Neural cell (in vitro differentiated cells): ENCODE data around the gene PXMP2. TPM values are rescaled to one million over a fixed set of nuclear protein-coding genes. Genes with fewer than 3 reads are reported as not detected.

Source experiments
- H2AFZ ChIP-seq: fragments of 200-600, 300-800 bp; sonication (generic), shearing (Covaris generic); 2 replicates; pipeline ENCODE4 v1.6.0; 2014; ENCODE audit warnings: low read depth, mild to moderate bottlenecking, antibody characterized with exemption, low read length, moderate library complexity
- H3F3A ChIP-seq: fragments of 200-600 bp; shearing (Covaris generic); 2 replicates; pipeline ENCODE4 v1.6.1; 2016; ENCODE audit warnings: mild to moderate bottlenecking, moderate library complexity, mixed read lengths, antibody characterized with exemption, low read length; ENCODE audit not compliant: insufficient read depth, poor library complexity, severe bottlenecking
- H3K27ac ChIP-seq: fragments of 200-600, 300-800 bp; sonication (generic), shearing (Covaris generic); 2 replicates; pipeline ENCODE4 v1.5.1; 2014; ENCODE audit warnings: mild to moderate bottlenecking, low read length, moderate library complexity
- H3K27me3 ChIP-seq: fragments of 300-800, 200-600 bp; sonication (generic), shearing (Covaris generic); 2 replicates; pipeline ENCODE4 v1.6.0; 2014; ENCODE audit warnings: mild to moderate bottlenecking, low read depth, low read length, moderate library complexity; ENCODE audit not compliant: insufficient read depth
- H3K36me3 ChIP-seq: fragments of 300-800, 200-600 bp; sonication (generic), shearing (Covaris generic); 2 replicates; pipeline ENCODE4 v1.5.1; 2014; ENCODE audit warnings: mild to moderate bottlenecking, antibody characterized with exemption, low read length, moderate library complexity; ENCODE audit not compliant: insufficient read depth
- H3K4me2 ChIP-seq: fragments of 300-800, 200-600 bp; sonication (generic), shearing (Covaris generic); 2 replicates; pipeline ENCODE4 v1.6.0; 2014; ENCODE audit warnings: mild to moderate bottlenecking, low read length
- H3K4me3 ChIP-seq: fragments of 300-800, 200-600 bp; sonication (generic), shearing (Covaris generic); 2 replicates; pipeline ENCODE4 v1.5.1; 2014; ENCODE audit warnings: mild to moderate bottlenecking, low read length, moderate library complexity
- H3K79me2 ChIP-seq: fragments of 200-600 bp; shearing (Covaris generic); replicated peaks from 2 replicates; pipeline ENCODE4 v1.6.0; 2014; ENCODE audit warnings: mild to moderate bottlenecking, low read length, moderate library complexity; ENCODE audit not compliant: insufficient read depth
- H3K9ac ChIP-seq: fragments of 300-800, 200-600 bp; sonication (generic), shearing (Covaris generic); 2 replicates; pipeline ENCODE4 v1.6.1; 2016; ENCODE audit warnings: mild to moderate bottlenecking, low read length, mixed read lengths
- H3K9me2 ChIP-seq: fragments of 200-600 bp; shearing (Covaris generic); 2 replicates; pipeline ENCODE4 v1.6.1; 2016; ENCODE audit warnings: mild to moderate bottlenecking, low read length, mixed read lengths; ENCODE audit not compliant: insufficient read depth
- H3K9me3 ChIP-seq: fragments of 200-600, 300-800 bp; sonication (generic), shearing (Covaris generic); 2 replicates; pipeline ENCODE4 v1.6.1; 2016; ENCODE audit warnings: mild to moderate bottlenecking, mixed run types, low read length, moderate library complexity, mixed read lengths
- H4K20me1 ChIP-seq: fragments of 200-600 bp; shearing (Covaris generic); 2 replicates; pipeline ENCODE4 v1.6.1; 2016; ENCODE audit warnings: mild to moderate bottlenecking, mixed run types; ENCODE audit not compliant: insufficient read depth
- CTCF ChIP-seq: fragments of 450-650 bp; IDR thresholded peaks from 2 replicates; pipeline ENCODE4 v1.5.1; 2014; ENCODE audit warnings: antibody characterized with exemption, mild to moderate bottlenecking, moderate library complexity; ENCODE audit not compliant: poor library complexity, severe bottlenecking
- EP300 ChIP-seq: fragments of 450-650 bp; conservative IDR thresholded peaks from 2 replicates; pipeline ENCODE4 v1.6.1; 2014; ENCODE audit warnings: antibody characterized with exemption, mild to moderate bottlenecking, moderate library complexity; ENCODE audit not compliant: poor library complexity, severe bottlenecking
- EZH2 ChIP-seq: fragments of 200-600, 300-800 bp; shearing (Covaris generic), sonication (generic); IDR thresholded peaks from 2 replicates; pipeline ENCODE4 v1.6.1; 2014; ENCODE audit warnings: antibody characterized with exemption, low read length, borderline replicate concordance, mild to moderate bottlenecking; ENCODE audit not compliant: insufficient read depth, poor library complexity, severe bottlenecking
- MXI1 ChIP-seq: fragments of 450-650 bp; conservative IDR thresholded peaks from 2 replicates; pipeline ENCODE4 v1.6.1; 2014; ENCODE audit warnings: antibody characterized with exemption, mild to moderate bottlenecking; ENCODE audit not compliant: poor library complexity, severe bottlenecking
- POLR2AphosphoS5 ChIP-seq: IDR thresholded peaks from 2 replicates; pipeline ENCODE4 v1.6.1; 2012
- RAD21 ChIP-seq: fragments of 450-650 bp; conservative IDR thresholded peaks from 2 replicates; pipeline ENCODE4 v1.6.1; 2014; ENCODE audit warnings: antibody characterized with exemption, mild to moderate bottlenecking, moderate library complexity
- REST ChIP-seq: IDR thresholded peaks from 2 replicates; pipeline ENCODE4 v1.6.1; 2012; ENCODE audit warnings: borderline replicate concordance
- SMC3 ChIP-seq: fragments of 450-650 bp; conservative IDR thresholded peaks from 2 replicates; pipeline ENCODE4 v1.6.1; 2014; ENCODE audit warnings: antibody characterized with exemption, mild to moderate bottlenecking, moderate library complexity; ENCODE audit not compliant: poor library complexity
- TAF1 ChIP-seq: IDR thresholded peaks from 2 replicates; pipeline ENCODE4 v1.6.1; 2012; ENCODE audit warnings: low read depth
- polyA plus RNA-seq: library from polyadenylated mRNA; depleted of rRNA; stranded (reverse); fragments of >200 nt; gene quantifications from 2 replicates; pipeline ENCODE4 v1.2.3, GENCODE V29; 2014

The PXMP2 gene
- polyA plus RNA-seq, 1 donor from 2014 or later = 95.8 TPM

GRCh38 chr12:132723015-132723763, 35.8 kb downstream of the PXMP2 start:
- Histone ChIP-seq H3K9ac (no peak overlapping the region), H3K9me2 (no peaks in the 10 kb centered on the region), H3K79me2 (no peaks in the 10 kb centered on the region), H4K20me1 (no peaks in the 10 kb centered on the region), H3K4me3 (no peak overlapping the region), H3K27ac (no peak overlapping the region), H3F3A (no peaks in the 10 kb centered on the region), H3K4me2 (no peak overlapping the region), H3K27me3 (no peaks in the 10 kb centered on the region), H3K36me3 (no peaks in the 10 kb centered on the region), H2AFZ (no peak overlapping the region), H3K9me3 (no peaks in the 10 kb centered on the region)
- TF ChIP-seq CTCF (no peak), REST (no peak), MXI1 (no peak)

GRCh38 chr12:132723764-132724140, 36.4 kb downstream of the PXMP2 start:
- H3K27ac ChIP-seq = no peak overlapping the region
- H2AFZ ChIP-seq = no peak overlapping the region
- H4K20me1 ChIP-seq = no peaks in the 10 kb centered on the region
- TF ChIP-seq REST (no peak), RAD21 (no peak), MXI1 (no peak), EZH2 (no peak), TAF1 (no peak), CTCF (no peak), EP300 (no peak), SMC3 (no peak), POLR2AphosphoS5 (no peak)
- no peak overlapping the region for H3K9ac ChIP-seq
- H3K36me3 ChIP-seq = no peaks in the 10 kb centered on the region
- no peaks in the 10 kb centered on the region for H3K27me3 ChIP-seq
- no peak overlapping the region for H3K4me3 ChIP-seq
- no peak overlapping the region for H3K4me2 ChIP-seq
- H3K79me2 ChIP-seq = no peaks in the 10 kb centered on the region
- H3K9me2 ChIP-seq = no peaks in the 10 kb centered on the region
- no peaks in the 10 kb centered on the region for H3F3A ChIP-seq
- no peaks in the 10 kb centered on the region for H3K9me3 ChIP-seq
